ENCODE measurements around the gene SYTL3.

- TF ChIP-seq GATA3 (IDR thresholded peaks at IDR 0.05; ENCODE audit: low read depth, low read length) (no peak), GATA2 (IDR thresholded peaks at IDR 0.05; ENCODE audit: low read depth, low read length) (no peak)
Measured at GRCh38 chr6:158718461-158719046, 68.7 kb downstream of the SYTL3 start.

Measured in SH-SY5Y (cell line).